Vagina (tissue), 2 donors: Measurements from ENCODE around the gene EHBP1L1. TPM values are rescaled to one million over a fixed set of nuclear protein-coding genes. Genes with fewer than 3 reads are reported as not detected.

Experiments used
- DNase-seq, 2 donors: peaks; one replicate each; pipeline ENCODE4 v3.0.0-alpha.2; 2017; ENCODE audit errors: extremely low spot score in 2 of 2
- H3K27ac ChIP-seq: fragments of 200-600 bp; sonication (generic); one replicate; pipeline ENCODE4 v1.5.1; 2019
- H3K27me3 ChIP-seq: fragments of 200-600 bp; sonication (generic); one replicate; pipeline ENCODE4 v1.5.1; 2019
- H3K36me3 ChIP-seq, 2 donors: fragments of 200-600 bp; sonication (generic); one replicate each; pipeline ENCODE4 v1.5.1; 2017 to 2019
- H3K4me1 ChIP-seq: fragments of 200-600 bp; sonication (generic); one replicate; pipeline ENCODE4 v1.5.1; 2019
- H3K4me3 ChIP-seq, 2 donors: fragments of 200-600 bp; sonication (generic); 1 replicate in 1 of 2; 2 replicates in 1 of 2; pipeline ENCODE4 v1.5.1; 2016 to 2019
- H3K9me3 ChIP-seq: fragments of 200-600 bp; sonication (generic); one replicate; pipeline ENCODE4 v1.5.1; 2019
- CTCF ChIP-seq, 3 experiments: fragments of 450-650 bp in 2 of 3; fragments of 200-600 bp in 1 of 3; sonication (generic) in 1 of 3; IDR thresholded peaks; one replicate each; pipeline ENCODE4 v1.5.1; 2017 to 2019; ENCODE audit warnings: antibody characterized with exemption in 3 of 3, mild to moderate bottlenecking in 2 of 3, moderate library complexity in 2 of 3
- POLR2A ChIP-seq, 2 donors: fragments of 450-650 bp; IDR thresholded peaks; one replicate each; pipeline ENCODE4 v1.6.1; 2017; ENCODE audit warnings: antibody characterized with exemption in 2 of 2, mild to moderate bottlenecking in 2 of 2, moderate library complexity in 2 of 2
- POLR2AphosphoS5 ChIP-seq, 2 donors: sonication (generic); formaldehyde crosslinking; IDR thresholded peaks; one replicate each; pipeline ENCODE4 v1.9.0; 2017; ENCODE audit warnings: antibody characterized with exemption in 2 of 2, mild to moderate bottlenecking in 2 of 2, low read depth in 1 of 2; ENCODE audit not compliant: insufficient read depth in 1 of 2
- intact Hi-C: fragments of 100-400 bp; cut with DNase I; formaldehyde crosslinking; loops from one replicate; pipeline ENCODE4 v1.15.1; 2023
- total RNA-seq: library from RNA; depleted of rRNA; stranded (reverse); fragments of >200 nt; gene quantifications from one replicate; pipeline ENCODE4 v1.2.3, GENCODE V29; 2016

EHBP1L1 gene
- total RNA-seq, 1 donor from 2014 or later: 123 TPM

GRCh38 chr11:65538232-65538914 is 37.5 kb upstream of the EHBP1L1 start:
- Histone ChIP-seq H3K9me3 (no peaks in the 10 kb centered on the region), H3K4me1 (peaks cover 28% of the 10 kb centered on the region), H3K27me3 (no peaks in the 10 kb centered on the region), H3K36me3 (peaks cover 0 to 18% of the 10 kb centered on the region in 2 donors), H3K27ac (no peak overlapping the region), H3K4me3 (no peak overlapping the region)
- TF ChIP-seq CTCF (IDR thresholded peaks at IDR 0.05): no peak
- TF ChIP-seq POLR2AphosphoS5 (IDR thresholded peaks at IDR 0.05; ENCODE audit: insufficient read depth in 1 of 2, low read depth in 1 of 2): peak in 1 of 2 donors; percentile 46
- intact Hi-C loops: no loop called here
- no peak for DNase-seq

- Histone ChIP-seq H3K4me1 (peaks cover 28% of the 10 kb centered on the region), H3K9me3 (no peaks in the 10 kb centered on the region), H3K27me3 (no peaks in the 10 kb centered on the region), H3K27ac (peak overlapping the region; percentile 98), H3K4me3 (peak overlapping the region; percentile 55 to 89), H3K36me3 (peaks cover 0 to 12% of the 10 kb centered on the region in 2 donors)
- DNase-seq: no peak
- intact Hi-C loops: no loop called here
- TF ChIP-seq CTCF (IDR thresholded peaks at IDR 0.05) (no peak), POLR2A (IDR thresholded peaks at IDR 0.05) (no peak), POLR2AphosphoS5 (IDR thresholded peaks at IDR 0.05; ENCODE audit: insufficient read depth in 1 of 2, low read depth in 1 of 2) (no peak)
These were observed 36.7 kb upstream of the EHBP1L1 start for GRCh38 chr11:65538915-65539743.

DNA sequence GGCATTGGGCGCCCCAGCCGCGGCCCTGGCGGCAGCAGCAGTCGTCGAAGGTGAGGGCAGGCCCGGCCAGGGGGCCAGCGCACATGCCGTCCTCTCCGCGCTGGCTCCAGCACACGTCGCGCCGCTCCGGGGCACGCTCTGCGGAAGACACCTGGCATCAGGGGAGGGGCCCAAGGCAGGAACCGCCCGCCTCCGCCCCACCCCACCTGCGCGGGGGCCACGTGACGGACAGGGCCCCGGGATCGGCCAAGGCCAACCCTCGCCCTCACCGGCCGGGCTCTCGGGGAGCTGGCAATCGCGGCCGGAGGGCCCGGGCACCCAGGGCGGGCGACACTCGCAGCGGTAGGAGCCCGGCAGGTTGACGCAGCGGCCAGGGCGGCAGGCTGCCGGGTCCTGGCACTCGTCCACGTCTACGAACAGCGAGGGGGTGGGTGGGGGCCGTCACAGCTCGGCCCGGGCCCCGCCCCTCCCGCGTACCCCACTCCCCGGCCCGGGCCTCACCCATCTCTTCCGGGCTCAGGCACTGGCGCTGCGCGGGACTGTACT is 36.0 kb upstream of the EHBP1L1 start:
- intact Hi-C loops: no loop called here
- Histone ChIP-seq H3K36me3 (peaks cover 0 to 12% of the 10 kb centered on the region in 2 donors), H3K27me3 (no peaks in the 10 kb centered on the region), H3K9me3 (no peaks in the 10 kb centered on the region), H3K4me1 (peaks cover 28% of the 10 kb centered on the region), H3K27ac (peak overlapping the region; percentile 98), H3K4me3 (peak overlapping the region; percentile 55 to 89)
- no peak for DNase-seq
- TF ChIP-seq POLR2AphosphoS5 (IDR thresholded peaks at IDR 0.05; ENCODE audit: insufficient read depth in 1 of 2, low read depth in 1 of 2) (peak in 1 of 2 donors; percentile 5), POLR2A (IDR thresholded peaks at IDR 0.05) (no peak)

- intact Hi-C loops: no loop called here
- DNase-seq: no peak
- Histone ChIP-seq H3K27me3 (no peaks in the 10 kb centered on the region), H3K4me3 (peak overlapping the region; percentile 55 to 89), H3K27ac (peak overlapping the region; percentile 98), H3K36me3 (peaks cover 0 to 12% of the 10 kb centered on the region in 2 donors), H3K4me1 (peaks cover 28% of the 10 kb centered on the region), H3K9me3 (no peaks in the 10 kb centered on the region)
- TF ChIP-seq CTCF (IDR thresholded peaks at IDR 0.05) (peak; percentile 77 to 96 (median 91)), POLR2A (IDR thresholded peaks at IDR 0.05) (no peak), POLR2AphosphoS5 (IDR thresholded peaks at IDR 0.05; ENCODE audit: insufficient read depth in 1 of 2, low read depth in 1 of 2) (peak; percentile 10 to 84)
These were observed 35.4 kb upstream of the EHBP1L1 start for GRCh38 chr11:65540290-65541092.
